K562 (cell line): ENCODE data around the gene RIMKLB. TPM values are rescaled to one million over a fixed set of nuclear protein-coding genes. Genes with fewer than 3 reads are reported as not detected.
"Not testable (repeated sequence)": the region's sequence is repeated elsewhere in the genome, so short reads cannot be mapped to it uniquely, and the experiment has no call there.

Source experiments
- ATAC-seq: fragments of 200-7000 bp; cut with Tn5 transposase; 3 replicates; pipeline ENCODE4 v1.9.1; 2020; ENCODE audit warnings: moderate library complexity
- BruUV-seq: library from RNA; stranded (reverse); fragments of 400-500 nt; replicated peaks from 2 replicates; lab custom pipeline; 2021; lab: Mats Ljungman, UMichigan
- CTCF ChIA-PET: fragments of 300-600 bp; formaldehyde crosslinking; extraction: SDS; loops from one replicate; lab custom pipeline; 2021; ENCODE audit warnings: low intra/inter-chr PET ratio; lab: Yijun Ruan, JAX
- POLR2A ChIA-PET: fragments of 300-600, 350-650 bp; sonication (Branson Sonifier 250); formaldehyde crosslinking; extraction: SDS; loops from one replicate; lab custom pipeline; 2021; ENCODE audit warnings: antibody characterized with exemption, inconsistent platforms; lab: Yijun Ruan, JAX
- DNase-seq, 4 experiments: peaks; one replicate each; pipeline versions ENCODE4 v3.0.0 to v3.0.0-alpha.2; 2011 to 2018; ENCODE audit warnings: low spot score in 3 of 4, mixed read lengths in 3 of 4; ENCODE audit errors: extremely low read depth in 1 of 4
- FAIRE-seq: peaks from 2 replicates; lab custom pipeline; 2011; peaks lifted over from hg19 to GRCh38; lab: Jason Lieb, UNC
- H2AFZ ChIP-seq: 2 replicates; pipeline ENCODE4 v1.6.0; 2011; ENCODE audit warnings: low read depth, low read length, control low read depth, inconsistent platforms
- H3K27ac ChIP-seq: fragments of 200-600 bp; 3 replicates; pipeline ENCODE4 v1.8.0; 2011; ENCODE audit warnings: low read depth, mild to moderate bottlenecking, control low read depth, inconsistent platforms, low read length, moderate library complexity, mixed read lengths; ENCODE audit errors: extremely low read depth
- H3K27me3 ChIP-seq, 2 experiments: fragments of 300-600 bp in 1 of 2; 2 replicates in 1 of 2; 3 replicates in 1 of 2; pipeline versions ENCODE4 v1.6.0 to v1.8.0; 2011; ENCODE audit warnings: inconsistent platforms in 2 of 2, low read length in 2 of 2, mild to moderate bottlenecking in 1 of 2, mixed read lengths in 1 of 2, moderate library complexity in 1 of 2; ENCODE audit not compliant: control insufficient read depth in 2 of 2, insufficient read depth in 2 of 2
- H3K36me3 ChIP-seq: fragments of 300-600 bp; 3 replicates; pipeline ENCODE4 v1.8.0; 2011; ENCODE audit warnings: mild to moderate bottlenecking, low read length, inconsistent platforms; ENCODE audit not compliant: control insufficient read depth, insufficient read depth
- H3K4me1 ChIP-seq, 2 experiments: fragments of 200-600 bp in 1 of 2; replicated peaks in 1 of 2; 2 replicates in 1 of 2; 3 replicates in 1 of 2; pipeline versions ENCODE4 v1.5.1 to v1.8.0; 2011; ENCODE audit warnings: inconsistent platforms in 2 of 2, low read length in 2 of 2, mild to moderate bottlenecking in 1 of 2, mixed read lengths in 1 of 2, moderate library complexity in 1 of 2; ENCODE audit not compliant: control insufficient read depth in 2 of 2, insufficient read depth in 2 of 2
- H3K4me2 ChIP-seq: 2 replicates; pipeline ENCODE4 v1.6.1; 2011; ENCODE audit warnings: low read length, control low read depth, inconsistent platforms, mixed read lengths; ENCODE audit not compliant: insufficient read depth
- H3K4me3 ChIP-seq: fragments of 200-600 bp; sonication (generic), shearing (Covaris generic); 2 replicates; pipeline ENCODE4 v1.5.1; 2016; ENCODE audit warnings: control low read depth, inconsistent platforms
- H3K79me2 ChIP-seq: fragments of 200-600 bp; 3 replicates; pipeline ENCODE4 v1.8.0; 2011; ENCODE audit warnings: low read length, inconsistent platforms; ENCODE audit not compliant: control insufficient read depth, insufficient read depth
- H3K9ac ChIP-seq, 2 experiments: 2 replicates each; pipeline versions ENCODE4 v1.6.0 to v1.6.1; 2011; ENCODE audit warnings: low read depth in 2 of 2, low read length in 2 of 2, control low read depth in 1 of 2, inconsistent platforms in 1 of 2, mild to moderate bottlenecking in 1 of 2, mixed read lengths in 1 of 2; ENCODE audit not compliant: insufficient read depth in 1 of 2
- H3K9me1 ChIP-seq: one replicate; pipeline ENCODE4 v1.6.0; 2011; ENCODE audit warnings: inconsistent platforms, mild to moderate bottlenecking, low read length, moderate library complexity; ENCODE audit not compliant: control insufficient read depth, insufficient read depth
- H3K9me3 ChIP-seq: replicated peaks from 2 replicates; pipeline ENCODE4 v1.5.1; 2011; ENCODE audit warnings: low read depth, low read length, inconsistent platforms; ENCODE audit not compliant: control insufficient read depth, insufficient read depth
- H4K20me1 ChIP-seq: replicated peaks from 2 replicates; pipeline ENCODE4 v1.6.1; 2011; ENCODE audit warnings: low read length, inconsistent platforms, mixed read lengths; ENCODE audit not compliant: control insufficient read depth, insufficient read depth
- BCOR ChIP-seq: fragments of 450-650 bp; IDR thresholded peaks from 2 replicates; pipeline ENCODE4 v1.6.1; 2016
- GATA2 ChIP-seq: sonication (generic); formaldehyde crosslinking; IDR thresholded peaks from 2 replicates; pipeline ENCODE4 v1.4.0; 2020; ENCODE audit warnings: mild to moderate bottlenecking, missing genetic modification reagents
- ZHX1 ChIP-seq: fragments of 150-350 bp; conservative IDR thresholded peaks from 2 replicates; pipeline ENCODE4 v1.6.1; 2014; ENCODE audit warnings: low read length
- ZNF146 ChIP-seq: IDR thresholded peaks from one replicate; pipeline ENCODE4 v1.6.1; 2018; ENCODE audit warnings: missing compliant biosample characterization; ENCODE audit not compliant: unreplicated experiment
- WGBS: fragments of 100-300 bp; shearing (Covaris generic); methylation state at CpG from one replicate; pipeline ENCODE4 v1.1.6; 2016; ENCODE audit warnings: low coverage, mixed read lengths; ENCODE audit not compliant: insufficient coverage; ENCODE audit errors: missing lambda C conversion rate; 5-methylcytosine and 5-hydroxymethylcytosine counted together
- in situ Hi-C: fragments of 300-500 bp; cut with MboI; formaldehyde crosslinking; loops from 4 replicates; pipeline ENCODE4 v1.15.0; 2018; ENCODE audit warnings: inconsistent platforms, mixed read lengths
- intact Hi-C: fragments of 100-400 bp; cut with micrococcal nuclease; formaldehyde crosslinking; loops from 2 replicates; pipeline ENCODE4 v1.14.2; 2022
- polyA plus RNA-seq, 8 experiments: library from polyadenylated mRNA; depleted of rRNA in 4 of 8; stranded (reverse) in 5 of 8; unstranded in 3 of 8; fragments of >200 nt; fragmentation: Nextera tagmentation in 2 of 8; fragmentation: Illumina TruSeq in 1 of 8; extraction: Ambion mirVana in 2 of 8; extraction: Trizol in 1 of 8; gene quantifications; 2 replicates each; pipeline versions ENCODE4 v1.2.1 to v1.2.3, GENCODE V29; 2011 to 2014; ENCODE audit warnings: inconsistent platforms in 1 of 8, missing spikeins in 1 of 8
- total RNA-seq, 7 experiments: library from RNA; depleted of rRNA in 6 of 7; stranded (reverse); fragments of >200 nt in 6 of 7; fragmentation: Illumina TruSeq in 2 of 7; extraction: Trizol in 2 of 7; gene quantifications; 2 replicates each; pipeline versions ENCODE4 v1.2.1 to v1.2.3, GENCODE V29; 2011 to 2021; ENCODE audit warnings: low replicate concordance in 1 of 7

Gene RIMKLB
- total and polyA plus RNA-seq, 9 of the 15 experiments (the other 6 are each of a cell fraction or from before 2014, with no cell fraction given): 6.5 to 22.8 (median 17.2) TPM

GRCh38 chr12:8796831-8797626 is 99.2 kb downstream of the RIMKLB start (continued):
- TF ChIP-seq ZHX1 (no peak), GATA2 (CRISPR knock-in tag) (no peak)

GRCh38 chr12:8801213-8801612 is 103.4 kb downstream of the RIMKLB start:
- H3K36me3 ChIP-seq, CTCF ChIA-PET, H3K27ac ChIP-seq, H3K4me2 ChIP-seq, ATAC-seq, H3K4me1 ChIP-seq, H3K9ac ChIP-seq, H4K20me1 ChIP-seq, POLR2A ChIA-PET, H3K9me1 ChIP-seq, H3K27me3 ChIP-seq, intact Hi-C loops, BruUV-seq, H3K79me2 ChIP-seq, H2AFZ ChIP-seq, H3K4me3 ChIP-seq, FAIRE-seq, H3K9me3 ChIP-seq, DNase-seq: not testable (repeated sequence)
- TF ChIP-seq BCOR (peak; percentile 51), ZNF146 (CRISPR knock-in tag) (peak; percentile 91)
- in situ Hi-C loops: loop anchor here (5.0 kb wide), 1 partner anchor 104 kb away; the partner anchor contains the start of gene RIMKLB
- 48% methylated on average over 2 of the region's 3 CpGs for WGBS

GRCh38 chr12:8804833-8805232 is 107.0 kb downstream of the RIMKLB start:
- WGBS: 44% methylated on average over 2 of the region's 3 CpGs
- in situ Hi-C loops: loop anchor here (5.0 kb wide), 1 partner anchor 108 kb away; the partner anchor contains the start of gene RIMKLB

More at GRCh38 chr12:8804833-8805232, 107.0 kb downstream of the RIMKLB start:
- H3K27ac ChIP-seq, H3K79me2 ChIP-seq, BruUV-seq, H3K9me3 ChIP-seq, H2AFZ ChIP-seq, FAIRE-seq, ATAC-seq, H3K9me1 ChIP-seq, intact Hi-C loops, POLR2A ChIA-PET, DNase-seq, CTCF ChIA-PET, H3K27me3 ChIP-seq, H3K4me2 ChIP-seq, H3K4me3 ChIP-seq, H3K4me1 ChIP-seq, H3K9ac ChIP-seq, H4K20me1 ChIP-seq, H3K36me3 ChIP-seq: not testable (repeated sequence)
